ENCODE results near the gene NCOA3.

NCOA3 gene

DNA sequence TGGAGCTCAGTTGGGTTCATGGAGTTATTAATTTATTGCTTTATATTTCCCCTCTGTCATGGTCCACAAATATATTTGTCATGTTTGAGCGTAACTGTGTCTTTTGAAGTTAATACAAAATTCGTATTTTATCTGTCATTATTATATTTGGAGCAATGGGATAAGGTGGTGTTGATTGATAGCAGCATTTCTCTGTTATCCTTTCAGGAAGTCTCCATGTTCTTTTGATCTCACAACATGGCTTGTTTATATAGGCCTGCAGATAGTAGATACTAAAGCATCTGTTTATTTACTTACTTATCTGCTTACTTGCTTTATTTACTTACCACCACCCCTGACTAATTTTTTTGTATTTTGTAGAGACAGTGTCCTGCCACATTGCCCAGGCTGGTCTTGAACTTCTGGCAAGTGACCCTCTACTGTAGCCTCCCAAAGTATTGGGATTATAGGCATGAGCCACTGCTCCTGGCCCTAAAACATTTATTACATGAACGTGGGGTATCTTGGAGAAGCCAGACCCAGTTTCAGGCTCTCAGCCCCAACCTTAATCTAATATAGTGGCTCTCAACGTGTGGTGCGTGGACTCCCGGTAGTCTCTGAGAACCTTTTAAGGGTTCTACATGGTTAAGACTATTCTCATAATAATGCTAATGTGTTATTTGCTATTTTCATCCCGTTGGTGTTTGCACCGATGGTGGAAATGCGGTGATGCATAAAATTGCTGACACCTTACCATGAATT lies 104.2 kb downstream of the NCOA3 start:
- no peak for DNase-seq

DNA sequence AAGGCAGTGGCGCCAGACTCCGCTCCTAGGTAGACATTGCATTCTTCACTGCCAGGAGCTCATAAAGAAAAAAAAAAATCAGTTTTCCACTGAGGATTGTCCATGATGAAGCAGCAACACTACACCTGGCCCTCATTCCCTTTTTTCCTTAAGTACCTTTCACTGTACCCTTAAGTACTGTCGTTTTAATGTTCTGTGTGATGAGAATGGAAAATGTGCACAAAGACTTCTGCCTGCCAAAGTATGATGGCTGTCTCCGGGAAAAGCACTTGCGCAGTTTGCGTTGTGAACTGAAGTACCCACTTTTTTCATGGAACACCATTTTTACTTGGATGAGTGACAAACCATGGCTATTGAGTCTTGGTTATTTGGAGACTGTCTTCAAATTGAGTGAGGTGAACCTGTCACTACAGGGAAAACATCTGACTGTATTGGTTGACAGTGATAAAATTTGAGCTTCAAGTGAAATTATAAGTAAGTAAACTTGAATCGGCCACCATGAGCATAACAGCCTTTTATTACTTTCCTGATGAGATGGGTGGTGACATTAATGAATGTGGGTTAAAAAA lies 104.8 kb downstream of the NCOA3 start:
- no peak for DNase-seq

DNA sequence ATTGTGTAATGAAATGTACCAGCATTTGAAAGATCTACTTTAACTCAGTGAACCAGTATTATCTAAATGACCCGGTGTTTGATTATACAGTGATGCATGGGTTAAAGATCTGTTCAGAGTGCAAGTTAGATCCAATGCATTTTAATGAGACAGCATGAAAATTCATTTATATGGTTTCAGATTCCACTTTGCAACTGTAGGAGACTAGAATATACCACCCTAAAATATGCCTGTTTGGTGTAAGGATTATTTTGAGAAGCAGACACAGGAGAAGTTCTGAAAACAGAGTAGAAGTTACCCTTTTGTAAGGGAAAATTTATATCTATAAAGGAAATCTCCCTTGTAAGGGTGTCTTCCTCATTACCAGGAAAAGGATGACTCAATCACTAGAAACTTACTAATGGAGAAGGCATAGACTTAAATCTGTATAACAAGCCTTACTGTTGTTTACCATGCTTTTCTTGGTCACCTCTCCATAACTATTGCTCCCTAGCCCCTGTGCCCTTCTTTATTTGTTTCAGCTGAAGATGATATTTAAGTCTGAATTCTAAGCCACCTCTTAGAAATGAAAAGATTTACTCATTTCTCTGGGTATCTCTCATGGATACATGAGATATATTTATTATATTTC lies 105.4 kb downstream of the NCOA3 start:
- DNase-seq, result no peak

DNA sequence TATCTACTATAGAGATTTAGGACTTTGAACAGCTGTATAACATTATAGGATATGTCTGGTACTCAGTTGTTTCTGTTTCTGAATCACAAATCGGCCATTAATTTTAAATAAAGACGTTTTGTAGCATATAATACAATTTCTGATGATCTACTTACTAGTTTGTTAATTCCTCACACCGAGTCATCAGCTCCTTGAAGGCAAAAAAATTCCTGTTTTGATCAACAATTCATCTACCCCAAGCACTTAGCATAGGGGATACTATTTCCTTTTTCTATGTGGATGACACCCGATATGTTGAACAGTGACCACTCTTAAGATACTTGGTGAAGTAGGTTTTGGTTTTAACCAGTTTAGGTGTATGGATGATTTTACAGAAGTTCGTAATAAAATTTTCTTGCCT lies 107.3 kb downstream of the NCOA3 start:
- no peak for DNase-seq

DNA sequence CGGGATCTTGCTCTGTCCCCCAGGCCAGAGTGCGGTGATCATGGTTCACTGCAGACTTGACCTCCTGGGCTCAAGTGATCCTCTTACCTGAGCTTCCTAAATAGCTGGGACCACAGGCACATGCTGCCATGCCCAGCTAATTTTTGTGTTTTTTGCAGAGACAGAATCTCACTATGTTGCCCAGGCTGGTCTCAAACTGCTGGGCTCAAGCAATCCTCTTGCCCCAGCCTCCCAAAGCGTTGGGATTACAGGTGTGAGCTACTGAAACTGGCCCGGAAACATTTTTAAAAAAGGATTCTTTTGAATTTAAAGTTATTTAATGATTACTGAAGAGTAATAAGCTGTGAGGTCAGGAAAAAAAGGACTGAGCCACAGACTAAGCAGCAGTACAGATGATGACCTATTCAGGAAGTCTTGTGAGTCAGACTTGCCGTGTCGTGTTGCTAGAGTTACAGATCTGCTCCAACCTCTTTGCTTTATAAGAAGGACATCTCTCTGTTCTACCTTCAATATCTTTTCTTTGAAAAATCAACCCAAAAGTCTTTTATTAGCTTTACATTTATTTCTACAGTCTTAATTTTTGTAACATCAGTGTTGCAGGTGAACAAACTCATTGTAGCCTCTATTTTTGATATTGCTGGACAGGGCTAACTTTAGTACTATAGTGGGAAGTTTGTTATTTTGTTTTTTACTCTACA lies 108.7 kb downstream of the NCOA3 start:
- DNase-seq, result peak; percentile 57

DNA sequence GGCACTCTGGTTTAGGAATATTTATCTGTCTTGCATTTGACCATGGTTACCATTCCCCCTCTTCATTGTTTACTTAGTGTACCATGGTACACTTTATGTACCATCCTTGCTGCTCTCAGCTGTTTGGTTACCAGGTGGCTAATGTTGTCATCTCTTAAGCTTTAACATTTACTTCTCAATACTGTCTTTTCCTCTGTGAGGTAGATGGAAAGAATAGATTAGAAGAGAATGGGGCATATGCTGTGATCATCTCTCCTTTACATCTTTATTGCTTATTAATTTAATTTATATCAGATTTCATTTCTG lies 109.2 kb downstream of the NCOA3 start:
- DNase-seq, result peak; percentile 43

DNA sequence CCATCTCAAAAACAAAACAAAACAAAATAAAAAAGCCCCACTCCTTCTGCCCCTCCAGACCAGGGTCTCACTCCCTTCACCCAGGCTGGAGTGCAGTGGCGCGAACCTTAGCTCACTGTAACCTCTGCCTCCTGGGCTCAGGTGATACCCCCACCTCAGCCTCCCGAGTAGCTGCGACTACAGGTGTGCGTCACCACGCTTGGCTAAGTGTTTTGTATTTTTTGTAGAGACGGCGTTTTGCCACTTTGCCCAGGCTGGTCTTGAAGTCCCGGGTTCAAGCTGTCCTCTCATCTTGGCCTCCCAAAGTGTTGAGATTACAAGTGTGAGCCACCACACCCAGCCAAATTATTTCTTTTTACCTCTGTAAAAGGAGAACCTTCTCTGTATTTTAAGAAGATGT lies 110.1 kb downstream of the NCOA3 start:
- DNase-seq, result no peak

DNA sequence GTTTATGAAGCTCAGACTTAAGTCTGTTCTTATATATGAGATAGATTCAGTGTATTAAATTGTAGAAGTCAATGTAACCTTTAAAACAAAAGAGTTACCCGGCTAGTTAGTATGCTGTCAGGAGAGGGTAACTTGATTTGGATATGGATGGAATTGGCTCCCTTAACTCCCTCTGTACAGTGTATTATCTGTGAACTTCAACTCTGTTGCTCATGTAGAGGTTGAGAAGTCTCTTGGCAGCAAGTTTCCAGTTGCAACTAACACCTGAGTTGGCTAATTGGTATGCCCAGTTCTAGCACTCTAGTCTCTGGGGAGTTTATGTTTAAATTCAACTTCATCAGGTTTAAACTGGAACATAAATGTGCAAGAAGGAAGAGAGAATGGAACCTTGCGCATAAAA lies 111.0 kb downstream of the NCOA3 start:
- no peak for DNase-seq

DNA sequence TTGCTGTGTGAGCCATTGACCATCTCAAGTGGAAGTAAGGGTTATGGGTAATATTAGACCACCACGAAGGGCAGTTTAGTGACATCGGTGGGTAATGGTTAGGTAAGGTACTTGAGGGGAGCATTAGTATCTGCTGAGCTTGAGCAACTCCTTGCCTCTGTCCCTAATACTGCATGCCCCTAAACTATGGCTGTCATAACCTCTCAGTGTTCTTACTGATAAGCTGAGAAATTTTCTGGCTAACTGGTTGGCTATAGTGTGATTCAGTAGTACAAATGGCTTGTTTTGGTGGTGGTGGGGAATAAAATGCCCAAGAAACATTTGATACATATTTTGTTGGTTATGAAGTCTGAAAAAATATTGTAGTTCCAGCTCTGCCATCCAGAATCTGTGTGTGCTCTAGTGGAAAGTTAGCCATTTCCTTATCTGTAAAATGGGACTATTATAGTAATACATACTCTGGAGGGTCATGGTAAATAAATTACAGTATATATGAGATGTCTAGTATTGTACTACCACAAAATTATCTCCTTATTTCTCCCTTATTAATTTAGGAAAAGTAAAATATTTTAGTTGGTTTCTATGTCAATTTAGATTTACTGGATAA lies 113.1 kb downstream of the NCOA3 start:
- no peak for DNase-seq

DNA sequence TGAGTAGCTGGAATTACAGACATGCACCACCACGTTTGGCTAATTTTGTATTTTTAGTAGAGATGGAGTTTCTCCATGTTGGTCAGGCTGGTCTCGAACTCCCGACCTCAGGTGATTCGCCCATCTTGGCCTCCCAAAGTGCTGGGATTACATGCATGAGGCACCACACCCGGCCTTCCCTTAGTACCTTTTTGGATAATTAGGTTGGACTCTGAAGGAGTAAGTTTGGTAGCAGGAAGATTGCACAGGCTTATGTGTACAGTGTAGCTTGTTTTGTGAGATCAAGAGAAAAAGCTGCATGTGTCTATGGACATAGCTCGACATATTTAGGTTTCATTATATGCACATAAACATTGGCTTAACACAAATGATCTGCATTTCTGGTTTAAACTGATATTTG lies 116.8 kb downstream of the NCOA3 start:
- no peak for DNase-seq

DNA sequence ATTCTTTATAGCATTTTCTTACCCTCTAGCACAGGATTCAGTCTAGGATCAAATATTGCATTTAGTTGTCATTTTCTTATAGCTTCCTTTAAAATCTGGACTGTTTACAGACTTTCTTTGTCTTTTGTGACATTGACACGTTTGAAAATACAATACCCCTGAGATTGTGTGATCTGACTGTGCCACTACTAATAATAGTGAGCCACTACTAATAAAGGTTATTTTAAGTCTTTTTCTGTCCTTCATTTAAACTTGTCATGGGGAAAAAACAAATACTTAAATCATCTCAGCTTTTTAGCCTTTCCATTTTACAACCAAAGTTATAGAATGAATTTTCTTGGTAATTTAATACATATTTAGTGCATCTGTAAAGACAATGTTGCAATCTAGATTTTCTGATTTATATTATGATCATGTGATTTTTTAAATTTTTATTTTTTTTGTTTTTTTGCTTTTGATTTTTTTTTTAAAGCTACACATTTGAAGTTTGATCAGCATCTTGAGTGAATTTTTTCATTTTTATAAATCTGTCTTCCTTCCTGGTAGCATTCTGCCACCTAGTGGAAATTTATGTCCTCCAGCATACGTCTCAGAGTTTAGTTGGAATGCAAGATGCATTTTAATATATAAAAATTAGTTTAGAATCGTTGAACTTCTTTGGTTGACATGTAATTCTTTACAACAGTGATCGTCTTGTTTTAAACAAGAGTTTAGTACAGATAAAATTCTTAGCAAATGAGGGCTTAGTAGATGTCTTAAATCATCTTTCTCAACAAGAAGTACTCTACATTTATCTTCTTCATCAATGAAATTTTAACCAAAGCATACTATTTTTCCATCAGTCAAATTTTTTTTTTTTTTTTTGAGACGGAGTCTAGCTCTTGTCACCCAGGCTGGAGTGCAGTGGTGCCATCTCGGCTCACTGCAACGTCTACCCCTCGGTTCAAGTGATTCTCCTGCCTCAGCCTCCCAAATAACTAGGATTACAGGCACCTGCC lies 119.4 kb downstream of the NCOA3 start:
- DNase-seq, result peak; percentile 60

DNA sequence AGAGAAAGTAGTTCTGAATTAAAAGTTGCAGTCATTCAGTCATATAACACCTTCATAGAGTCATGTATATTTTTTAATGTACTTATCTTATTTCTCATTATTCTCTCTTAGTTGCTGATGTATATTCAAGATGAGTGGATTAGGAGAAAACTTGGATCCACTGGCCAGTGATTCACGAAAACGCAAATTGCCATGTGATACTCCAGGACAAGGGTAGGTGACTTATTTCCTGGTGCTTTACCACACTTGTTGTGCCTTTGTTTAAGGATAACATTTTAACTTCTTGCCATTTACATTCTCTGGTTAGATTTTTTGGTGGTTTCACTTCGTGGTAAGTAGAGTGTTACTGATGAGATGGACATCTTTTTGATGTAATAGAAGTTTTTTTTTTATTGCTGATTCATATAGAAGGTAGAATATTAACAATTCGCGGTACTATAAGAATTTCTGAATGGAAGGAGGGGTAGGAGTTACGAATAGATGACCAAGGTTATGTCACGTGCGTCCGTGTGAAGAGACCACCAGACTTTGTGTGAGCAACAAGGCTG lies 120.5 kb downstream of the NCOA3 start:
- DNase-seq, result no peak

DNA sequence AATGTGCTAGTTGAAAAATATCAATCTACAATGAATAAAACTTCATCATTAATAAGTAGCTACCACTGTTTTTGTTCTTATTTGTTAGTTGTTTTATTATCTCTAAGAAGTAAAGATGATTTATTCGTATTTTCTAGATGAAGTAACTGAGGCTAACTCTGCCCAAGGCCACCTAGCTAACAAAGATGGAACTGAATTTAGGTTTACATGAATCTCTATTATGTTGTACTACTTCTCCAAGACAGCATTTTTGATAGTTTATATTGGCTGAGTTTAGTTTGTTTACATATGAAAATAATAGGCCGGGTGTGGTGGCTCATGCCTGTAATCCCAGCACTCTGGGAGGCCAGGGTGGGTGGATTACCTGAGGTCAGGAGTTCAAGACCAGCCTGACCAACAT lies 121.5 kb downstream of the NCOA3 start:
- DNase-seq, result no peak

DNA sequence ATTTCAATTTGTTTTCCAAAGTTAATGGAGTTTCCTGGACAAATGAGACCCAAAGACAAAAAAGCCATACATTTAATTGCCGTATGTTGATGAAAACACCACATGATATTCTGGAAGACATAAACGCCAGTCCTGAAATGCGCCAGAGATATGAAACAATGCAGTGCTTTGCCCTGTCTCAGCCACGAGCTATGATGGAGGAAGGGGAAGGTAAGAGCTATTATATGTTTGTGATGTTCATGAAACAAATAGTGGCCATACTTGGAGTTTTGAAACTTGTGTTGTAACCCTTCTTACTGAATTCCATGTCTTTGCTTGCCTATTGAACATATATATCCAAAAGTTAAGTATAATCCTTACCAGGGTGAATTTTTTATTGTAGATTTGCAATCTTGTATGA lies 125.9 kb downstream of the NCOA3 start:
- no peak for DNase-seq

DNA sequence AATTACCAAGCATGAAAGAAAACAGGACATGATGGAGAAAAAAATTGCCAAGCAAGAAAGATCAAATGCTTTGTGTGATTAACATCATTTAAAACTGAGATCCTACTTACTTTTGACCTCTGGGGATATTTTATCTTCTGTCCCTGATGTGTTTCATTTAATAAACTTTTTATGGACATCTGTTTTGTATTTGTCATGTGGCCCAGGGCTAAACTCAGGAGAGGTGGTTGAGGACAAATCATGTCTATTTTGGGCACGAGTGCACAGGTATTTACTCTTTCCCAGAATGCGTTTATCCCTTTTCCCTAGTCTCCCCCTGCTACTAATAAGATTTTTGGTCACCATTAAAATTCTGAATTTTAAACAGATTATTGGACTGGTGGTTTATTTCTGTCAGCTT lies 128.2 kb downstream of the NCOA3 start:
- DNase-seq, result no peak

DNA sequence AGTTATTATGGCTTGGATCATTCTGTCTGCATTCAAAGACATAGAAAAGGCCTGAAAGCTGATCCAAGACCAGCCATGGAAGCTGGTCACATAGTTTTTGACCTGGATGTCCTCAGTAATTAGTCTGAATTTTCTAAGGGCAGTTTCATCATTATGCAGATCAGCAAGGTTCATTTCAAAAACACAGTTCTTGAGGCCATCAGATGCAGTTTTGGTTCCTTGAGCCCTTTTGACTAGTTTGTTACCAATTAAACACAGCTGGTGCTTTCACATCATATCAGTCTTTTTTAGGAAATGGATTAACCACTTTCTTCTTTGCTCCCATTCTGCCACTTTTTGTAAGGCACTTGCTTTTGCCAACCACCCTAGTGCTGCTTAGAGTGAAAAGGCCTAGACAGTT lies 129.4 kb downstream of the NCOA3 start:
- no peak for DNase-seq

DNA sequence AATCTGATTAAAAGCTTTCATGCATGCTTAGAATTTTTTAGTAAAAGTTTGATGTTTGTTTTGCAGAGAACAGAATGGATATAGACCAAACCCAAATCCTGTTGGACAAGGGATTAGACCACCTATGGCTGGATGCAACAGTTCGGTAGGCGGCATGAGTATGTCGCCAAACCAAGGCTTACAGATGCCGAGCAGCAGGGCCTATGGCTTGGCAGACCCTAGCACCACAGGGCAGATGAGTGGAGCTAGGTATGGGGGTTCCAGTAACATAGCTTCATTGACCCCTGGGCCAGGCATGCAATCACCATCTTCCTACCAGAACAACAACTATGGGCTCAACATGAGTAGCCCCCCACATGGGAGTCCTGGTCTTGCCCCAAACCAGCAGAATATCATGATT lies 133.6 kb downstream of the NCOA3 start:
- no peak for DNase-seq

DNA sequence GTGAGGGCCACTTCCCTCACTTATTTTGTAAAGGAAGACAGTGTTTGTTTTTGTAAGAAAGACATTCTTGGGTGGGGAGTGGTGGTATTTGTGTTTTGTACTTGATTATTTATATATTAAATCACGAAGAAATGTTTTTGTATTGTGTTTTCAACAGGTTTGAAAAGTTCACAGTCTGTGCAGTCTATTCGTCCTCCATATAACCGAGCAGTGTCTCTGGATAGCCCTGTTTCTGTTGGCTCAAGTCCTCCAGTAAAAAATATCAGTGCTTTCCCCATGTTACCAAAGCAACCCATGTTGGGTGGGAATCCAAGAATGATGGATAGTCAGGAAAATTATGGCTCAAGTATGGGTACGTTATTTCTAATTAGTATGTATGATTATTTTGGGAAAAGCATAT lies 137.2 kb downstream of the NCOA3 start:
- no peak for DNase-seq

DNA sequence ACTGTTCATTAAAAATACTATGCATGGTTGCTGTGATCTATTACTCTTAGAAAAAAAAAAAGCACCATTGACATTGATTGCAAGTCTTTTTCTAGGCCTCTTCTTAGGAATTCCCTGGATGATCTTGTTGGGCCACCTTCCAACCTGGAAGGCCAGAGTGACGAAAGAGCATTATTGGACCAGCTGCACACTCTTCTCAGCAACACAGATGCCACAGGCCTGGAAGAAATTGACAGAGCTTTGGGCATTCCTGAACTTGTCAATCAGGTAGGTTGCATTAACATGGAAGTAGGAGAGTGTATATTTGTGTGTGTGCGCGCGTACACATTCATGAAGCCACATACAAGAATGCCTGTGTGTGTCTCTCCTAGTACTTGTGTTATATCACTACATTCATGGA lies 140.4 kb downstream of the NCOA3 start:
- no peak for DNase-seq

DNA sequence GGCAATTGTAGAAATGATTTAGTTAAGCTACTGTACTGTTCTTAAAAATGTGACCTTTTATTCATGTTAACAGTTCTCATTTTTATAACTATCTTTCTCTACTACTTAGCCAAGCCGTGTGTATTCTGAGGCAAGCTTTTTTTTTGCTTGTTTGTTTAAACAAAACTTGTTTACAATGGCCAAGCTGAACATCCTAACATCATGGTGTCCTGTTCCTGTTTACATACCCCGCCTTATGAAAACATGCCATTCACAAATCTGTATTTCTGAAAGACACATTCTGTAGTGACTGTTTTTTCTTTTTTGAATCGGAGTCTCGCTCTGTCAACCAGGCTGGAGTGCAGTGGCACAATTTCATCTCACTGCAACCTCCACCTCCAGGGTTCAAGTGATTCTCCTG lies 140.9 kb downstream of the NCOA3 start:
- no peak for DNase-seq

DNA sequence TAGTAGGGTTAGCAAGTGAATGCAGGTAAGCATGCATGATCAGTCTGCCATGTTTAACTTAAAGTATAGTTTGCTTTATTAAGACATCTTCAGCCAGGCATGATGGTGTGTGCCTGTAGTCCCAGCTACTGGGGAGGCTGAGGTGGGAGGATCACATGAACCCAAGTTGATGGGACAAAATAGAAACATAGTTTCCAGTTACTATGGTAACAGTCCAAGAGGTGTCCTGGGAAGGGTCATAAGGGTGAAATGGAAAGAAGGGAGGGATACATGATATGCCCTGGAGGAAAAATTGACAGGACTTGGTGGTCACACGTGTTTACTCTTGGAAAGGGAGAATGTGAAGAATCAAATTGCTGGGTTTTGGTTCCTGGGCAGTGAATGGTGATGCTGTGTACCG lies 143.9 kb downstream of the NCOA3 start:
- DNase-seq, result no peak

DNA sequence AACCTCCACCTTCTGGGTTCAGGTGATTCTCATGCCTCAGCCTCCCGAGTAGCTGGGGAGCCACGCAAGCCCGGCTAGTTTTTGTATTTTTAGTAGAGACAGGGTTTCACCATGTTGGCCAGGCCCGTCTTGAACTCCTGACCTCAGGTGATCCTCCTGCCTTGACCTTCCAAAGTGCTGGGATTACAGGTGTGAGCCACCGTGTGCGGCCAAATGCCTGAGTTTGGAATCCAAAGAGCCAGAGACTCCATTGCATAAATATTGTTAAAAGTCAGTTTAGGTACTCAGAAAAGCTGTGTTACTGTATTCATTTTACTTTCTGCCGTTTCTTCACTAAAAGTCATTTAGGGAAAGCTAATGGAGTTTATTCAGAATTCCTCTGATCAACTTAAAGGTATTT lies 146.3 kb downstream of the NCOA3 start:
- no peak for DNase-seq
